IPS DF 4.7 (cell line): ENCODE data around the gene MPC1L.
"Not testable (repeated sequence)": the region's sequence is repeated elsewhere in the genome, so short reads cannot be mapped to it uniquely, and the experiment has no call there.

ENCODE experiments used
- DNase-seq: peaks from one replicate; pipeline ENCODE4 v3.0.0-alpha.2; 2013; ENCODE audit warnings: low spot score; ENCODE audit errors: extremely low read depth

MPC1L gene

DNA sequence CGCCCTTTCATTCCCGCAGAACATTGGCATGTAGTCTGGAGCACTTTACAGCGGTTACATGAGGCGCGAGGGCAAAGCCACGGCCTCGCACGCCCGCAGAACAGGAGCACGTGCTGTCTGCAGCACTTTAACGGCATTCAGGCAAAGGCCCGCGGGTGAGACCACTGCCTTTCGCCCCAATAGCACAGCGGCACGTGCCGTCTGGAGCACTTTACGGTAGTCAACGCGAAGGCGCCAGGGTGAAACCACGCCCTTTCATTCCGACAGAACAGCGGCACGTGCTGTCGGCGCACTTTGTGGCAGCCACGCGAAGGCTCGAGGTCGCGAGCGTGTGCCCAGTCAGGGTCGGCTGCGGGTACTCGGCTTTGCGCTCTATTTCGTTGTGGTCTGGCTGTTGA lies at the start of gene MPC1L:
Gene MPC1L, plus strand, starts transcription at position 290 of the 398 bp plus-strand sequence. CDS start 138 bp downstream, outside the sequence.
- DNase-seq: no peak

- no peak for DNase-seq
Observed at GRCh38 chrX:40573763-40574162, 49.5 kb upstream of the MPC1L start.

- not testable (repeated sequence) for DNase-seq
Observed at GRCh38 chrX:40575411-40575810, 47.8 kb upstream of the MPC1L start.

GRCh38 chrX:40576291-40576690 lies 46.9 kb upstream of the MPC1L start:
- no peak for DNase-seq

GRCh38 chrX:40578039-40578695 lies 45.1 kb upstream of the MPC1L start:
- DNase-seq: no peak

GRCh38 chrX:40579141-40579540 lies 44.1 kb upstream of the MPC1L start:
- DNase-seq: no peak

GRCh38 chrX:40579900-40580536 lies 43.2 kb upstream of the MPC1L start:
- no peak for DNase-seq

DNA sequence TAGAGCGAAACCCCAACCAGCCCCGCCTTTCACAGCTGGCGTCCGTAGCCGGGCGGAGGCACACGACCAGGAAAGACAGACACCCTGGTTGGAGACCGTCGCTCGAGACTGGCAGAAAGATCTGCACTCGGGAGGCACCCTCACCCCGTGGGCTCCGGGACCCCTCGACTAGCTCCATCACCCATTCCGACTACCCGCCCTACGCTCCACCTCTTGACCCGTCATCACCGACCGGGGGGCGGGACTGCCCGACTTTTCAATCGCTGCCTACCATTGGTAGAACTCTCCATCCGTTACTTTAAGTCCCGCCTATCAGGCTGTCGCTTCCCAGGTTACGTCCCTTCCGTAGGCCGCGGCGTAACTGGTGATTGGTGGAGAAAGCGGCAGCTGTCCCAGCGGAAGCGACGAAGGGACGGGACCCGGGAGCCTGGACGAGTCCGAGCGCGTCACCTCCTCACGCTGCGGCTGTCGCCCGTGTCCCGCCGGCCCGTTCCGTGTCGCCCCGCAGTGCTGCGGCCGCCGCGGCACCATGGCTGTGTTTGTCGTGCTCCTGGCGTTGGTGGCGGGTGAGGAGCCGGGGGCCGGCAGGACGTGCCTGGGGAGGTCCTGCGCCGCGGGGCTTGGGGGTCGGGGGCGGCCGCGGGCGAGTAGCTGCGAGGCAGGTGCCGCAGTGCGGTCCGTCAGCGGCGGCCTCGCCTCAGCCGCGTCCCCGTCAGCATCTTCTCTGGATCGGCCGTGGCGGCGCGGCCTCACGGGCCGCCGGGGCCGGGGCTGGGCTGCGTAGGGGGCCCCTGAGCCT lies 42.5 kb upstream of the MPC1L start, which contains the start of gene ATP6AP2:
Gene ATP6AP2, plus strand, starts transcription at position 434 of the 799 bp plus-strand sequence. Its CDS starts 96 bp downstream, at position 530.
- peak; percentile 76 for DNase-seq

DNA sequence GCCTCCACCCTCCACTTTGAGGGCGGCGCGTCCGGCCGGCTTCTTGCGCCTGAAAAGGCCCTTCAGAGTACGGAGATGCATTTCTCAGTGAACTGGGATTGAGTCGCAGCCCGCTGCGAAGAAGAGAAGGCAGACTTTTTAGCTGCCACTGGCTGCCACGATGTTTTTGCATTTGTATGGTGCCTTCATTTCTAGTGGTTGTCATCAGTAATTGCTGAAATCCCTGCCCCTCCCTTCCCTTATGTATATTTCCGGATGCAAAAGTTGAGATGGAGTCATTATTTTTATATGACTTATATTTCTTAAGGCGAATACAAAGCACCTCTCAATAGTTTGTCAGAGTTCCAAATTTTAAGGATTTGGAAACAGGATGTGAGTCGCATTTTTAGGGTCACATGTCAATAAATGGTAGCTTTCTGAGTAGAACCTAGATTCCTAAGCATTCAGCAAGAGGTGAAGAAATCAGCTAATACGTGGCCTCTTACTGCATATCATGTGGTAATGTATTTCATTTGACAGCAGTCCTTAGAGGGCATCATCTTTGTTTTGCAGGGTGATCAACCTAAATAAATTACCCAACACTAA lies 41.8 kb upstream of the MPC1L start:
- DNase-seq: no peak

DNA sequence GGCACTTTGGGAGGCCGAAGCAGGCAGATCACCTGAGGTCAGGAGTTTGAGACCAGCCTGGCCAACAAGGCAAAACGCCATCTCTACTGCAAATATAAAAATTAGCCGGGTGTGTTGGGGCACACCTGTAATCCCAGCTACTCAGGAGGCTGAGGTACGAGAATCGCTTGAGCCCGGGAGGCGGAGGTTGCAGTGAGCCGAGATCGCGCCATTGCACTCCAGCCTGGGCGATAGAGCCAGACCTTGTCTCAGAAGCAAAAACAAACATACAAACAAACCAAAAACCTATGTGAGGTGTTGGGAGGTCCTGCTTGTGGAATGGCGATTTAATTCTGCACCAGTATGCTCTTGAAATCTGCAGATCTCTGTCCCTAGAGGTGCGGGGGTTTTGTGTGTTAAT lies 41.0 kb upstream of the MPC1L start:
- not testable (repeated sequence) for DNase-seq

DNA sequence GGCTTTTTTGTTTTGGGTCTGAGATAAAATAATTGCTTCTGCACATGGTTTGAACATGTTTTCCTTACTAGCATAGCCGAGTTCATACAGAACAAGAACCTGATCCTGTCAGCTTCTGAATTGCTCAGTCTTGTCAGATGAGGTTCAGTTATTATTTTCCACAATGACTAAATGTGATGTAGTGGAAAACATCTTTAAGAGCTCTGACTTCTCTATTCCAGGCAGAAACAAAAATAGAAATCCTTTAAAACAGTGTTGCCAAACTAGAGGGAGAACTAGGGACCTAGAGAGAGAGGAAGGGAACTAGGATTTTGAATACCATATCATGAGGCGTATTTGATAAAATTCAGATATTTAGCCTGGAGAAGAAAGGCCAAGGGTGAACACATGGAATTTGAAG lies 40.4 kb upstream of the MPC1L start:
- no peak for DNase-seq

DNA sequence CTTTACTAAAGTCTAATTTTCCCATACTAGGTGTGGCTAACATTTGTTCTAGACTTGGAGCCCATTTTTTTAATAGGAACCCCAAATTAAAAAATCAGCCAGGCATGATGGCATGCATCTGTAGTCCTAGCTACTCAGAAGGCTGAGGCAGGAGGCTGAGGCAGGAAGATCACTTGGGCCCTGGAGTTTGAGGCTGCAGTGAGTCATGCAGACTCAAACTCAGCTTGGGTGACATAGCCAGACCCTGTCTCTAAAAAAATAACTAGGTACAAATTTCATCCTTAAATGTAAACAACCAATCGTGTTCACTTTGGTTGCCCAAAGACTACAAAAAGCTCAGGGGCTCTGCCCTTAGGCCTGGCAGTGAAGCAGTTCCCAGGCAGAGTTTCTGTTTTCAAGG lies 35.6 kb upstream of the MPC1L start:
- DNase-seq: not testable (repeated sequence)

- not testable (repeated sequence) for DNase-seq
Observed at GRCh38 chrX:40589616-40590321, 33.5 kb upstream of the MPC1L start.

DNA sequence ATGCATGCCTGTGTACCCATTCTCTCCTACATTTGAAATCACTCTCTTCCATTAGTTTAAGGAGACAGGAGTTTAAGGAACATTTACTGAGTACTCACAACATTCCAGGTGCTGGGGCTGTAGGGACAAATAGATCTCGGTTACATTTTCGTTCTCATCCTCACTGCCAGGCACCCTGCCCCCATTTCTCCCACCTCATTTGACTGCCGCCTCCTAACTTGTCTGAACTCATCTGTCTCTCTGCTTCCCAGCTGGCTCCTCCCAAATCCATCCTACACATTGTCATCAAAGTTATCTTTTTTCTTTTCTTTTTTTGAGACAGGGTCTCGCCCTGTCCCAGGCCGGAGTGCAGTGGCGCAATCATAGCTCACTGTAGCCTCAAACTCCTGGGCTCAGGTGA lies 19.8 kb upstream of the MPC1L start:
- DNase-seq: no peak

DNA sequence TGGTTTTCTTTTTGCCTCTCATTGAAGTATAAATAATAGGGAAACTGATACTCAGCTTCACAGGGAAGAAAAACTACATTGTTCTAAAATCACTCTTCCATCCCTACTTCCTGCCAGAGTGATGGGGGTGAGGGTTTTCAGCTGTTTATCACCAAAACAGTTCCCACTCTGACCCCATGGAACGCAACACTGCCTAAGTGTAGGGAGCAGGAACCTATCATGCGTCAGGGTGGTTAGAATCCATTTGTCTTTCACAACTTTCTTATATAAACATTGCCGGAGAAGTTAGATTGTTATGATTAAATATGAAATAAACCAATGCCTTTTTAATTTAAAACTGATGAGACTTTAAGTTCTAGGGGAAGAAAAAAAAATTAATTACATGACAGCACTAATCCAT lies 15.8 kb upstream of the MPC1L start:
- no peak for DNase-seq

GRCh38 chrX:40612511-40612910 lies 10.7 kb upstream of the MPC1L start:
- no peak for DNase-seq

- DNase-seq: no peak
Observed at GRCh38 chrX:40615976-40616375, 7.3 kb upstream of the MPC1L start.

- DNase-seq: no peak
Observed at GRCh38 chrX:40617566-40617965, 5.7 kb upstream of the MPC1L start.

DNA sequence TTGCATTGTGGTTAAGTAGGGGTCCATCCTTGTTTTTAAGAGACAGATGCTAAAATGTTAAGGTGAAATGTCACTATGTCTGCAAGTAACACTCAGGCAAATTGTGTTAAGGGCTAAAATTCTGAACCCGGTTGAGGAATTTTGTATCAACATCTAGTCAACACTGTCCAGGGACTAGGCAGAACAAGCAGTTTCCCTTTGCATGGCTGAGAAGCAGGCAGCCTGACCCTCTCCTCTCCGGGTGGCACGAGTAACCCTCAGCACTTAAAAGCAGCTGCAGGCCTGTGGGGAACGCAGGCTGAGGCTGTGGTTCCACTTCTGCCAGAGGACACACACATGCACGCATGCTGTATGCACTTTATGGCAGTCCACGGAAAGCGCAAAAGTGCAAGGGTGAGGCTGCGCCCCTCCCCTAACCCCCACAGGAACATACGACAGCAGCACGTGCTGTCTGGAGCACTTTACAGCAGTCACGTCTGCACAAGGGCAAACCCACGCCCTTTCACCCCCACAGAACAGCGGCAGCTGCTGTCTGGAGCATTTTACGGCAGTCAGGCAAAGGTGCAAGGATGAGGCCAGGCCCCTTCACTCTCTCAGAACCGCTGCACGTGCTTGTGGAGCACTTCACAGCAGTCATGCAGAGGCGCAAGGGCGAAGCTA lies 619 bp upstream of the MPC1L start:
- no peak for DNase-seq

DNA sequence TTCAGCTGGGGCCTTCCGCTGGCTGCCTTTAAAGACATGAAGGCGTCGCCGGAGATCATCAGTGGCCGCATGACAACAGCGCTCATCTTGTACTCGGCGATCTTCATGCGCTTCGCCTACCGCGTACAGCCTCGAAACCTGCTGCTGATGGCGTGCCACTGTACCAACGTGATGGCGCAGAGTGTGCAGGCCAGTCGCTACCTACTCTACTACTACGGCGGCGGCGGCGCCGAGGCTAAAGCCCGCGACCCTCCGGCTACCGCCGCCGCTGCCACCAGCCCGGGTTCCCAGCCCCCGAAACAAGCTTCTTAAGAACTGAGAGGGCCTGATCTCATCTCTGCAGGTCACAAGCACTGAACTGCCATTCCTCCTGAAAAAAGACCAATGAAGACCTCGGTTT lies 437 bp downstream of the MPC1L start:
- no peak for DNase-seq

- no peak for DNase-seq
Observed at GRCh38 chrX:40625294-40625693, 2.1 kb downstream of the MPC1L start.
